Esophagus muscularis mucosa (tissue), 3 donors: ENCODE data around the gene MAP7.

Experiments
- POLR2A ChIP-seq: fragments of 450-650 bp; IDR thresholded peaks from one replicate; pipeline ENCODE4 v1.6.1; 2017; ENCODE audit warnings: antibody characterized with exemption, moderate library complexity, mild to moderate bottlenecking, low read depth
- TF ChIP-seq, protein P1 (sequence below), 3 experiments: fragments of 200-600 bp in 2 of 3; fragments of 450-650 bp in 1 of 3; sonication (generic) in 2 of 3; IDR thresholded peaks; one replicate each; pipeline ENCODE4 v1.5.1; 2017 to 2019; ENCODE audit warnings: antibody characterized with exemption in 3 of 3, mild to moderate bottlenecking in 2 of 3, moderate library complexity in 1 of 3

DNA sequence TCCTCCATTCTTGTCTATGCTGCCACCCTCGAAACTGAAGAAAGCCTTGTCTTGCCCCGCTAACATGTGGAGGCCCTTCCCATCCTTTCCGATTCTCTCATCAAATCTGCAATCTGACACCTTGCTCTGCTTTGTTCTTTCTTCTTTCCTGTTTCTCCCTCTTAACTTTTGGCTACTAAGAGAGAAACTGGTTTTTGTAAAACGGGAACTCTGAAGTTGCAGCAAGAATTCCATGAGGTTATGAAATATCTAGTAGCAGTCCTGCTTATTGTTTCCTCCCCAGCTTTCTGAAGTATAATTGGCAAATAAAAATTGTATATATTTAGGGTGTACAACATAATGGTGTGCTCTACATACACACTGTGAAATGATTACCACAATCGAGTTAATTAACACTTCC, 80.2 kb downstream of the MAP7 start:
- TF ChIP-seq, protein P1, sequence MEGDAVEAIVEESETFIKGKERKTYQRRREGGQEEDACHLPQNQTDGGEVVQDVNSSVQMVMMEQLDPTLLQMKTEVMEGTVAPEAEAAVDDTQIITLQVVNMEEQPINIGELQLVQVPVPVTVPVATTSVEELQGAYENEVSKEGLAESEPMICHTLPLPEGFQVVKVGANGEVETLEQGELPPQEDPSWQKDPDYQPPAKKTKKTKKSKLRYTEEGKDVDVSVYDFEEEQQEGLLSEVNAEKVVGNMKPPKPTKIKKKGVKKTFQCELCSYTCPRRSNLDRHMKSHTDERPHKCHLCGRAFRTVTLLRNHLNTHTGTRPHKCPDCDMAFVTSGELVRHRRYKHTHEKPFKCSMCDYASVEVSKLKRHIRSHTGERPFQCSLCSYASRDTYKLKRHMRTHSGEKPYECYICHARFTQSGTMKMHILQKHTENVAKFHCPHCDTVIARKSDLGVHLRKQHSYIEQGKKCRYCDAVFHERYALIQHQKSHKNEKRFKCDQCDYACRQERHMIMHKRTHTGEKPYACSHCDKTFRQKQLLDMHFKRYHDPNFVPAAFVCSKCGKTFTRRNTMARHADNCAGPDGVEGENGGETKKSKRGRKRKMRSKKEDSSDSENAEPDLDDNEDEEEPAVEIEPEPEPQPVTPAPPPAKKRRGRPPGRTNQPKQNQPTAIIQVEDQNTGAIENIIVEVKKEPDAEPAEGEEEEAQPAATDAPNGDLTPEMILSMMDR (IDR thresholded peaks at IDR 0.05): no peak
- TF ChIP-seq POLR2A: no peak
